GM10248 (cell line): Measurements from ENCODE around the gene GMDS.

Experiments
- CTCF ChIA-PET: fragments of 300-600 bp; sonication (Branson Sonifier 250); formaldehyde crosslinking; extraction: SDS; loops from one replicate; lab custom pipeline; 2021; ENCODE audit warnings: antibody characterized with exemption; lab: Yijun Ruan, JAX
- POLR2A ChIA-PET: fragments of 350-650 bp; sonication (Branson Sonifier 250); formaldehyde crosslinking; extraction: SDS; loops from one replicate; lab custom pipeline; 2020; ENCODE audit warnings: antibody characterized with exemption; lab: Yijun Ruan, JAX
- DNase-seq: peaks from one replicate; pipeline ENCODE4 v3.0.0; 2012; ENCODE audit errors: extremely low spot score
- TF ChIP-seq, protein P1 (sequence below): IDR thresholded peaks from 2 replicates; pipeline ENCODE4 v1.5.1; 2012; ENCODE audit warnings: mild to moderate bottlenecking, low read depth; ENCODE audit errors: extremely low read depth, missing control alignments, control extremely low read depth

GMDS gene

DNA sequence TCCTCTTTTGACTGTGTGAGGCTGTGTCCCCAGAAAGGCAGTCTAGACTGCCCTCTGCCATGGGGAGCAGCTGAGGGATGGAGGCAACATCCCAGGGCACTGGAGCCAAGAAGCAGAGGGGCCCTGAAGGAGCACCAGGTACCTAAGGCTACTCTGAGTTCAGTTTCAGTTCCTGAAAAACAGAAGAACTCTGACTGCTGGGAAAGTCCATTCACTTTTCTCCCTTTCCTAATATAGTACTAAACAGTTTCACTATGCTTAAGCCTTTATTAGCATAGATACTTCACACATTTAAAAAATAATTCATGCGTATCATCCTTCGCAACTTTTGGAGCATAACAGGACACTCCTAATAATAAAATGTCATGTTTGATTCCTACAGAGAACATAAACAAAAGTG, 505.7 kb downstream of the GMDS start:
- POLR2A ChIA-PET: no interaction called here
- TF ChIP-seq, protein P1, sequence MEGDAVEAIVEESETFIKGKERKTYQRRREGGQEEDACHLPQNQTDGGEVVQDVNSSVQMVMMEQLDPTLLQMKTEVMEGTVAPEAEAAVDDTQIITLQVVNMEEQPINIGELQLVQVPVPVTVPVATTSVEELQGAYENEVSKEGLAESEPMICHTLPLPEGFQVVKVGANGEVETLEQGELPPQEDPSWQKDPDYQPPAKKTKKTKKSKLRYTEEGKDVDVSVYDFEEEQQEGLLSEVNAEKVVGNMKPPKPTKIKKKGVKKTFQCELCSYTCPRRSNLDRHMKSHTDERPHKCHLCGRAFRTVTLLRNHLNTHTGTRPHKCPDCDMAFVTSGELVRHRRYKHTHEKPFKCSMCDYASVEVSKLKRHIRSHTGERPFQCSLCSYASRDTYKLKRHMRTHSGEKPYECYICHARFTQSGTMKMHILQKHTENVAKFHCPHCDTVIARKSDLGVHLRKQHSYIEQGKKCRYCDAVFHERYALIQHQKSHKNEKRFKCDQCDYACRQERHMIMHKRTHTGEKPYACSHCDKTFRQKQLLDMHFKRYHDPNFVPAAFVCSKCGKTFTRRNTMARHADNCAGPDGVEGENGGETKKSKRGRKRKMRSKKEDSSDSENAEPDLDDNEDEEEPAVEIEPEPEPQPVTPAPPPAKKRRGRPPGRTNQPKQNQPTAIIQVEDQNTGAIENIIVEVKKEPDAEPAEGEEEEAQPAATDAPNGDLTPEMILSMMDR: no peak
- DNase-seq: peak; percentile 84
- CTCF ChIA-PET: no interaction called here

DNA sequence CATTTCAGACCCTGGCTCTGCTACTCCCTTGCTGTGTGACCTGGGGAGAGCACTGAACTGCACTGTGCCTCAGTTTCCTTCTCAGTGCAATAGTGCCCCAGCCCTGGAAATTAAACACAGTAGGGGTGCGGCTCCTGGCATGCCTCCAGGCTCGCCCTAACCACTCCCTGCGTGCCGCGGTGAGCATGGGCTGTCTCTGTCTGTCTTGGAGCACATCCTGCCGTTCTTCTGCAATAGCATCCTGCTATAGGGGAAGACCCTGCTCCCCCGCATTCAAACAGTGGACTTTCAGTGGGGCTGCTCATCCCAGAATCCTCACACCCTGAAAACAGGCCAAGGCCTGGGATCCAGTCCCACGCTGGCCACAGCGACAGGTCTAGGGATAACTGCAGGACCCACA, 506.2 kb downstream of the GMDS start:
- ChIA-PET CTCF (interaction anchor here (0.8 kb wide), 1 partner anchor 27 kb away, joined by 3 read pairs; no protein-coding TSS in a partner anchor), POLR2A (no interaction called here)
- no peak for DNase-seq
- TF ChIP-seq, protein P1: no peak

DNA sequence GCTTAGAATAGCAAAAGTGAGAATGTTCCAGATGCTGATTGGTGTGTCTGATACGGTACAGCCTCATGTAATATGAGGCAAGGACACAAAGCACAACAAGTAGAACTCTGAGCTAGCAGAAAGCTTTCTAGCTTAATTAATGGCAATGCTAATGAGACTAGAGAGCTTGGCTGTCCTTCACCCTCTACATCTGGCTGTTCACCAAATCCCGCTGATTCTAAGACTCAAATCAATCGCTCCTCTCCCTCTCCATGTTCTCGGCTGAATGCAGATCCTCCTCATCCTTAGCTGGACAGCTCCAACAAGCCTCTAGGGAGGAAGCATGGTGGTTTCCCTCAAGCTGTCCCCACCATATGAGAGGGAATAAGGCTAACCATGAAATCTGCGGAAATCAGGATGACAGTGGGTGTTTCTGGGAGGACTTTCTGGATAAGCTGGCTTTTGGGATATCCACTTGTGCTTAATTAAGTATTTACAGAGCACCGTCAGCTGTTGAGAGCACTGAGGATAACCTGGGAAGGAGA, 506.8 kb downstream of the GMDS start:
- TF ChIP-seq, protein P1: no peak
- ChIA-PET CTCF (interaction anchor here (0.8 kb wide), 1 partner anchor 28 kb away, joined by 3 read pairs; no protein-coding TSS in a partner anchor), POLR2A (no interaction called here)
- DNase-seq: no peak

DNA sequence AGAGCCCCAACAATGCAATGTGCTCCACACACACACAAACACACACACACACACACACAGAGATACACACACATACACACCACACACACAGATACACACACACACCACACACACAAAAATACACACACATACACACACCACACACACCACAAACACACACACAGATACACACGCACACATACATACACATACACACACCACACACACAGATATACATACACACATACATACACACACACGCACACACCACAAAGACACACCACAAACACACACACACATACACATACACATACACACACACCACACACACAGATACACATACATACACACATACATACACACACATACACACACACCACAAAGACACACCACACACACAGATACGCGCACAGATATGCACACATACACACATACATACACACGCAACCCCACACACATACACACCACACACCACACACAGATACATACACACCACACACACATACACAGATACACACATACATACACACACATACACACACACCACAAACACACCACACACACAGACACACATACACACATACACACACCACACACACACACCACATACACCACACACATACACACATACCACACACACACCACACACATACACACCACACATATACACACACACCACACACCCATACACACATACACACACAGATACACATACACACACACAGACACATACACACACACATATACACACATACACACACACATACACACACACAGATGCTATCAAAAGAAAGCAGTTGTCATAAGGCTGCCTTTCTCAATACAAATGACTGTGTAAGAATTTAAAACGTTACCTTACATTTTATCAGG, 507.7 kb downstream of the GMDS start:
- ChIA-PET POLR2A (no interaction called here), CTCF (no interaction called here)
- TF ChIP-seq, protein P1: no peak
- DNase-seq: no peak

DNA sequence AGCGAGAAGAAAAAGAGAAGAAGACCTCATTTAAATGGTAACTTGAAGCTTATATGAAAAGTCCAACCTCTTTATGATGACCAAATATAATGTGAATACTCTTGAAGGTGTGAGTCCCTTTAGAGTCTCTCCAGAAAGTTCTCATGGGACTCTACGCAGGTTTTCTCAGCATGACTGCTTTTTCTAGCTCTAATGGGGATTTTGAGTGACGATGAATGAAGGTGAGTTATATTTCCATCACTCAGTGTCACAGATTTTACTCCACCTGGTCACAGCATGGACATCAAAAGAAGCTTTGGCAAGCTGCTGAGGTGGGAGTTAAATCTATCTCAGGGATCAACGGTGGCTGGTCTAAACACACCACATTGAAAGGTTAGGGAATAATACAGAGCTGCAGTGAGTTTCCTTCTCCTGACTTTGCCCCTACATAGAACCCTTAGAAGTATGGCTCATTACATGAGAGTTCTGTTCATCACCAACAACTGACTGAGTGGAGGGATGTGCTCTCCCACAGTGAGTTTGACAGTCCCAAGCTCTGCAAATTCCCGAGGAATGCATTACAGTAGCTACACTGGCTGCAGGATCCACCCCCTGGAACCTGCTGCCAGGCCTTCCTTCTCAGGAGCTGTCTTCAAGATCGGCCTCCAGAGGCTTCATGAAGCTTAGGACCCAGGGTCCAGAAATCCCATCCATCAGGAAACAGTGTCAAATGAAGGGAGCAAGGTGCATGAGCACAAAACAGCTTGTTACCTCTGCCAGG, 508.9 kb downstream of the GMDS start:
- ChIA-PET CTCF (interaction anchor here (0.8 to 2.2 kb wide), 3 partner anchors 13 to 16 kb away, joined by 3 to 10 read pairs (median 4); no protein-coding TSS in a partner anchor), POLR2A (no interaction called here)
- DNase-seq: no peak
- TF ChIP-seq, protein P1: no peak

DNA sequence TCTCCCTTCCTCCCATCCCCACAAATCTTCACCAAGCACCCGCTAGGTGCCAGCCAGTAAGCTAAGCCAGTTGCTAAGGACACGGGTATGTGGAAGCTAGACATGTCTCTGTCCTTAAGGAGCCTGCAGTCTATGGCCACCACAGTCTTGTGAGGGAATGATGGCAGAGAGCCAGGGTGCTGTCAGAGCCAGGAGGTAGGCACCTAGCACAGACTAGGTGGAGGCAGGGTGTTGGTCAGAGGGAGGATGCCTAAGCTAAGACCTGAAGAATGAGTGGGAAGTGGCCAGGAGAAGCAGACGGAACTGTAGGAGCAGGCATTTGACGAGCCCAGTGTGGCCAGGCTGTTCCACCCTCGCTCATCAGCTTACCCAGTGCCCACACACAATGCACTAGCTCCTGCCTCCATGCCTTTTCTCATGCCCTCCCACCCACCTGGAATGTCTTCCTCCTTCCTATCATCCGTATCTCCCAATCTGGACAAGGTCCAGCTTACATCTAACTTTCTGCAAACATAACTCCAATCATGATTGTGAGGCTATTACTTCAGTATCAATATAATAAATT, 510.1 kb downstream of the GMDS start:
- POLR2A ChIA-PET: no interaction called here
- DNase-seq: no peak
- TF ChIP-seq, protein P1: no peak
- CTCF ChIA-PET: interaction anchor here (2.2 kb wide), 1 partner anchor 12 kb away, joined by 10 read pairs; no protein-coding TSS in a partner anchor
